Ovary (tissue), 7 donors: Measurements from ENCODE around the gene CCR5AS.
"Not testable (repeated sequence)": the region's sequence is repeated elsewhere in the genome, so short reads cannot be mapped to it uniquely, and the experiment has no call there.

ENCODE experiments used
- DNase-seq, 5 donors: peaks; one replicate each; pipeline ENCODE4 v3.0.0-alpha.2; 2019 to 2020
- H3K27ac ChIP-seq, 2 donors: fragments of 200-600 bp; one replicate each; pipeline versions ENCODE4 v1.5.1 to v1.8.0; 2019 to 2022
- H3K27me3 ChIP-seq: fragments of 200-600 bp; one replicate; pipeline ENCODE4 v1.8.0; 2022
- H3K36me3 ChIP-seq: fragments of 200-600 bp; sonication (generic); one replicate; pipeline ENCODE4 v1.5.1; 2019
- H3K4me1 ChIP-seq: one replicate; pipeline ENCODE4 v1.8.1; 2013; ENCODE audit warnings: mild to moderate bottlenecking, moderate library complexity; ENCODE audit not compliant: insufficient read depth
- H3K4me3 ChIP-seq: fragments of 200-600 bp; sonication (generic); one replicate; pipeline ENCODE4 v1.5.1; 2017
- H3K9me3 ChIP-seq, 2 donors: fragments of 200-600 bp in 1 of 2; sonication (generic) in 1 of 2; one replicate each; pipeline versions ENCODE4 v1.5.1 to v1.8.1; 2013 to 2019; ENCODE audit warnings: mild to moderate bottlenecking in 1 of 2, moderate library complexity in 1 of 2
- CTCF ChIP-seq, 3 donors: fragments of 450-650 bp in 2 of 3; fragments of 200-600 bp in 1 of 3; IDR thresholded peaks; one replicate each; pipeline versions ENCODE4 v1.5.1 to v1.8.0; 2016 to 2022; ENCODE audit warnings: antibody characterized with exemption in 3 of 3, mild to moderate bottlenecking in 1 of 3
- EP300 ChIP-seq: sonication (generic); formaldehyde crosslinking; IDR thresholded peaks from one replicate; pipeline ENCODE4 v1.6.1; 2017; ENCODE audit warnings: antibody characterized with exemption
- POLR2A ChIP-seq: fragments of 450-650 bp; IDR thresholded peaks from one replicate; pipeline ENCODE4 v1.6.1; 2017; ENCODE audit warnings: antibody characterized with exemption, mild to moderate bottlenecking, moderate library complexity
- WGBS, 3 donors: extraction: QIAGEN DNeasy Blood & Tissue Kit in 1 of 3; methylation state at CpG; one replicate each; pipeline versions ENCODE4 v1.1.5 to v1.1.7; 2013 to 2017; 5-methylcytosine and 5-hydroxymethylcytosine counted together
- intact Hi-C, 4 donors: fragments of 100-400 bp; cut with DNase I; formaldehyde crosslinking; loops; one replicate each; pipeline versions ENCODE4 v1.11.0 to v1.15.1; 2022 to 2023
- donor health status: DM: no; HTN: no; CAD: no; lungs with moderate emphysema.
- donor health status: DM: no; HTN: no; CAD: no.
- donor health status: Bipolar disorder and iron deficiency.
- donor health status: DM: no; HTN: no; CAD: no.
- donor health status: DM: yes; HTN: yes; CAD: no.

CCR5AS gene

GRCh38 chr3:46407970-46408369 is 1.1 kb upstream of the CCR5AS start:
- H3K27ac ChIP-seq = no peak overlapping the region

GRCh38 chr3:46406443-46406787 is 451 bp downstream of the CCR5AS start:
- H3K36me3 ChIP-seq = no peaks in the 10 kb centered on the region
- DNase-seq = no peak
- H3K4me1 ChIP-seq = peaks cover 8% of the 10 kb centered on the region
- H3K4me3 ChIP-seq = no peak overlapping the region
- no peak overlapping the region for H3K27ac ChIP-seq
- H3K27me3 ChIP-seq = no peaks in the 10 kb centered on the region
- intact Hi-C loops = no loop called here
- no peak for TF ChIP-seq POLR2A
- no peak for TF ChIP-seq EP300
- TF ChIP-seq CTCF (IDR thresholded peaks at IDR 0.05) = no peak
- H3K9me3 ChIP-seq = no peaks in the 10 kb centered on the region
- 63 to 67% (median 64%) methylated on average over 4 of the region's 4 CpGs for WGBS, 3 donors

More at GRCh38 chr3:46407970-46408369, 1.1 kb upstream of the CCR5AS start:
- Histone ChIP-seq H3K27me3 (no peaks in the 10 kb centered on the region), H3K9me3 (no peaks in the 10 kb centered on the region), H3K36me3 (no peaks in the 10 kb centered on the region), H3K4me3 (no peak overlapping the region), H3K4me1 (peaks cover 8% of the 10 kb centered on the region)
- no peak for DNase-seq
- TF ChIP-seq CTCF (IDR thresholded peaks at IDR 0.05) = no peak
- TF ChIP-seq EP300 = no peak
- no peak for TF ChIP-seq POLR2A
- 69 to 82% (median 71%) methylated on average over 7 of the region's 7 CpGs for WGBS, 3 donors
- intact Hi-C loops = no loop called here

- Histone ChIP-seq H3K9me3 (no peaks in the 10 kb centered on the region), H3K4me1 (peaks cover 8% of the 10 kb centered on the region), H3K4me3 (no peak overlapping the region), H3K36me3 (no peaks in the 10 kb centered on the region), H3K27ac (peak overlapping the region in 1 of 2 donors; percentile 6), H3K27me3 (no peaks in the 10 kb centered on the region)
- TF ChIP-seq POLR2A = no peak
- TF ChIP-seq CTCF (IDR thresholded peaks at IDR 0.05) = no peak
- TF ChIP-seq EP300 = no peak
- DNase-seq = peak in 1 of 5 donors; percentile 18
- intact Hi-C loops = no loop called here
- 11 to 15% (median 13%) methylated on average over 11 of the region's 11 CpGs for WGBS, 3 donors
Measured at GRCh38 chr3:46405301-46406019, 1.4 kb downstream of the CCR5AS start.

GRCh38 chr3:46402902-46403301 is 4.0 kb downstream of the CCR5AS start:
- WGBS, 3 donors = 88 to 94% (median 93%) methylated on average over 4 of the region's 4 CpGs
- DNase-seq, H3K9me3 ChIP-seq, H3K27me3 ChIP-seq, H3K4me3 ChIP-seq, H3K4me1 ChIP-seq, H3K27ac ChIP-seq, intact Hi-C loops, H3K36me3 ChIP-seq: not testable (repeated sequence)

- Histone ChIP-seq H3K4me3 (no peak overlapping the region), H3K4me1 (peaks cover 5% of the 10 kb centered on the region), H3K36me3 (no peaks in the 10 kb centered on the region), H3K9me3 (no peaks in the 10 kb centered on the region), H3K27ac (no peak overlapping the region), H3K27me3 (no peaks in the 10 kb centered on the region)
- 88 to 94% (median 89%) methylated on average over 2 of the region's 2 CpGs for WGBS, 3 donors
- TF ChIP-seq POLR2A (no peak), EP300 (no peak), CTCF (IDR thresholded peaks at IDR 0.05) (no peak)
- no peak for DNase-seq
- intact Hi-C loops = no loop called here
Measured at GRCh38 chr3:46401579-46401978, 5.3 kb downstream of the CCR5AS start.
